Transverse colon (tissue), 4 donors: Measurements from ENCODE around the gene ASCL1. TPM values are rescaled to one million over a fixed set of nuclear protein-coding genes. Genes with fewer than 3 reads are reported as not detected.

Experiments used
- DNase-seq: peaks from one replicate; pipeline ENCODE4 v3.0.0-alpha.2; 2019
- H3K27ac ChIP-seq, 4 donors: fragments of 200-600 bp; sonication (generic); 2 replicates each; pipeline ENCODE4 v1.5.1; 2016 to 2018; ENCODE audit warnings: inconsistent platforms in 4 of 4
- H3K27me3 ChIP-seq: fragments of 200-600 bp; sonication (generic); 2 replicates; pipeline ENCODE4 v1.5.1; 2017; ENCODE audit warnings: inconsistent platforms
- H3K36me3 ChIP-seq, 4 donors: fragments of 200-600 bp; sonication (generic); 2 replicates each; pipeline ENCODE4 v1.5.1; 2017 to 2019; ENCODE audit warnings: inconsistent platforms in 4 of 4
- H3K4me1 ChIP-seq, 4 donors: fragments of 200-600 bp; sonication (generic); 2 replicates each; pipeline ENCODE4 v1.5.1; 2017 to 2020; ENCODE audit warnings: inconsistent platforms in 4 of 4
- H3K4me3 ChIP-seq, 4 donors: fragments of 200-600 bp; sonication (generic); 1 replicate in 1 of 4; 2 replicates in 3 of 4; pipeline versions ENCODE4 v1.5.1 to v1.6.1; 2017 to 2019; ENCODE audit warnings: inconsistent platforms in 4 of 4
- H3K9me3 ChIP-seq, 2 donors: fragments of 200-600 bp; sonication (generic); 2 replicates each; pipeline ENCODE4 v1.5.1; 2017 to 2019; ENCODE audit warnings: inconsistent platforms in 2 of 2
- EP300 ChIP-seq: sonication (generic); formaldehyde crosslinking; IDR thresholded peaks from one replicate; pipeline ENCODE4 v1.6.1; 2017; ENCODE audit warnings: antibody characterized with exemption, low read depth
- POLR2A ChIP-seq: fragments of 450-650 bp; IDR thresholded peaks from one replicate; pipeline ENCODE4 v1.6.1; 2016; ENCODE audit warnings: antibody characterized with exemption, mild to moderate bottlenecking, moderate library complexity
- POLR2AphosphoS5 ChIP-seq, 3 donors: sonication (generic); formaldehyde crosslinking; IDR thresholded peaks; one replicate each; pipeline ENCODE4 v1.6.1; 2016; ENCODE audit warnings: antibody characterized with exemption in 3 of 3
- WGBS, 2 donors: methylation state at CpG; one replicate each; pipeline ENCODE4 v1.1.5; 2018; ENCODE audit warnings: low coverage in 1 of 2; 5-methylcytosine and 5-hydroxymethylcytosine counted together
- in situ Hi-C, 4 donors: fragments of 200-750 bp; cut with MboI; loops; one replicate each; pipeline versions ENCODE4 v1.15.0 to v1.15.1; 2017; ENCODE audit warnings: low sequenced_read_pairs in 3 of 4, low pct_ligation_motif_present in 1 of 4, low pct_unique_long_range_greater_than_20kb in 1 of 4
- intact Hi-C: fragments of 100-400 bp; cut with DNase I; formaldehyde crosslinking; loops from one replicate; pipeline ENCODE4 v1.15.1; 2023; ENCODE audit warnings: low total_unique reads
- total RNA-seq, 4 donors: library from RNA; depleted of rRNA; stranded (reverse); fragments of >200 nt; gene quantifications; one replicate each; pipeline ENCODE4 v1.1.0, GENCODE V29; 2016
- TF ChIP-seq, protein P1 (sequence below), 5 experiments: fragments of 200-600 bp in 3 of 5; fragments of 450-650 bp in 2 of 5; sonication (generic) in 3 of 5; IDR thresholded peaks; 1 replicate in 2 of 5; 2 replicates in 3 of 5; pipeline ENCODE4 v1.5.1; 2016 to 2017; ENCODE audit warnings: antibody characterized with exemption in 5 of 5, inconsistent platforms in 3 of 5, mild to moderate bottlenecking in 2 of 5, moderate library complexity in 1 of 5

The ASCL1 gene
- total RNA-seq, 4 donors from 2014 or later: not detected

DNA sequence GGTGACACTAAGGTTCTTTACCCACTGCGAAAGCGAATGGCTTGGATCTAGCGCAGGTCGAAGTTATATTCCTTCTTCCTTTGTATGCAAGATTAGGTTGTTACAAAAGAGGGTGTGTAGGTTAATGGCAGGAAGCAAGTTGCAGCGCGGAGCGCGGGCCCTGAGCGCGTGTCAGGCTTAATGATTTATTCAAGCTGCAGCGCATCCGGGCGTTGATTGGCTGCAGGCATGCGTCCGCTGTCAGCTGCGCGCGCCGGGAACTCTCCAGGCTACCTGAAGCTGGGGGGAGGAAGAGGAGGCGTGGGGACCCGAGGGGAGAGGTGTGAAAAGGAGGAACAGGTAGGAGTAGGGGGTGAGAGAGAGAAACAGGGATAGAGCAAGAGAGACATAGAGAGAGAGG lies 7.4 kb downstream of the ASCL1 start:
- Histone ChIP-seq H3K4me1 (peaks cover 0 to 11% (median 2%) of the 10 kb centered on the region in 4 donors), H3K27me3 (peaks cover 97% of the 10 kb centered on the region), H3K4me3 (no peak overlapping the region), H3K36me3 (no peaks in the 10 kb centered on the region), H3K27ac (no peak overlapping the region), H3K9me3 (peaks cover 0 to 7% of the 10 kb centered on the region in 2 donors)
- in situ Hi-C loops (no loop called here), intact Hi-C loops (no loop called here)
- TF ChIP-seq POLR2A (no peak), POLR2AphosphoS5 (IDR thresholded peaks at IDR 0.05) (no peak), EP300 (no peak)
- TF ChIP-seq, protein P1, sequence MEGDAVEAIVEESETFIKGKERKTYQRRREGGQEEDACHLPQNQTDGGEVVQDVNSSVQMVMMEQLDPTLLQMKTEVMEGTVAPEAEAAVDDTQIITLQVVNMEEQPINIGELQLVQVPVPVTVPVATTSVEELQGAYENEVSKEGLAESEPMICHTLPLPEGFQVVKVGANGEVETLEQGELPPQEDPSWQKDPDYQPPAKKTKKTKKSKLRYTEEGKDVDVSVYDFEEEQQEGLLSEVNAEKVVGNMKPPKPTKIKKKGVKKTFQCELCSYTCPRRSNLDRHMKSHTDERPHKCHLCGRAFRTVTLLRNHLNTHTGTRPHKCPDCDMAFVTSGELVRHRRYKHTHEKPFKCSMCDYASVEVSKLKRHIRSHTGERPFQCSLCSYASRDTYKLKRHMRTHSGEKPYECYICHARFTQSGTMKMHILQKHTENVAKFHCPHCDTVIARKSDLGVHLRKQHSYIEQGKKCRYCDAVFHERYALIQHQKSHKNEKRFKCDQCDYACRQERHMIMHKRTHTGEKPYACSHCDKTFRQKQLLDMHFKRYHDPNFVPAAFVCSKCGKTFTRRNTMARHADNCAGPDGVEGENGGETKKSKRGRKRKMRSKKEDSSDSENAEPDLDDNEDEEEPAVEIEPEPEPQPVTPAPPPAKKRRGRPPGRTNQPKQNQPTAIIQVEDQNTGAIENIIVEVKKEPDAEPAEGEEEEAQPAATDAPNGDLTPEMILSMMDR (IDR thresholded peaks at IDR 0.05): no peak
- peak; percentile 54 for DNase-seq
- WGBS, 2 donors: 1 to 6% methylated on average over 21 of the region's 21 CpGs

GRCh38 chr12:102965281-102966155 lies 8.0 kb downstream of the ASCL1 start:
- in situ Hi-C loops (no loop called here), intact Hi-C loops (no loop called here)
- no peak overlapping the region for H3K27ac ChIP-seq
- peaks cover 95% of the 10 kb centered on the region for H3K27me3 ChIP-seq
- DNase-seq: no peak
- peaks cover 0 to 11% (median 2%) of the 10 kb centered on the region in 4 donors for H3K4me1 ChIP-seq
- H3K36me3 ChIP-seq: no peaks in the 10 kb centered on the region
- H3K9me3 ChIP-seq: peaks cover 0 to 7% of the 10 kb centered on the region in 2 donors
- WGBS, 2 donors: 4 to 10% methylated on average over 17 to 38 of the region's 38 CpGs
- H3K4me3 ChIP-seq: no peak overlapping the region
- TF ChIP-seq EP300 (no peak), POLR2AphosphoS5 (IDR thresholded peaks at IDR 0.05) (no peak), POLR2A (no peak)
- TF ChIP-seq, protein P1 (IDR thresholded peaks at IDR 0.05): no peak

DNA sequence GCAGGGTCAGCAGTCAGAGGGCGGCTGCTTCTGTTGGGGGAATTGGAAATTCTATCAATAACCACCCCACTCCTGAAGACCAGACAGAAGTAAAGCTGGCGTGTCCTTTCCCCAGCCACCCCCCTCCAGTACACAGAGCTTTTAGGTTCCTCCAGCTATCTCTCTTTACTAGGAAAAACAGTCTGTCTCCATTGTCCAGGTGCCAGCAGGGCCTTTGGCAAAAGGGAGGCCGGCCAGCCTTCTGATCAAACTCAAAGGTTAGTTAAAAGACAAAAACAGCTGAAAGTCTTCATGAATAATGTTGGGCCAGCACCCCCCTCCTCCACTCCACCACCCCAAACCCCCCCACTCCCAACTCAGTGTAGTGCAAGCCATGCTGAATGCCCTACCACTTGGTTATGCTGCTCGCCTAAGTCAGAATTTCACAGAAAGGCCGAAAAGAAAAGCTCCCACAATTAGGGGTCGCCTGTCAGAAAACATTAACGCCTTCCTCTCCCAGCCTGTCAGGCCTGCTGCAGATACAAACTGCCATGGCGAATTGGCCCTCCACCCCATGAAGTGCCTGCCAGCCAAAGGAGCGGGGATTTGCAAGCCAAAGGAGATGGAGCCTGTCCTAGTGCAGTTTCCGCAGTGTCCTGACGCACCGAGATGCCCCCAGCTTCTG lies 8.9 kb downstream of the ASCL1 start:
- H3K36me3 ChIP-seq: no peaks in the 10 kb centered on the region
- peaks cover 95% of the 10 kb centered on the region for H3K27me3 ChIP-seq
- in situ Hi-C loops: no loop called here
- 17 to 60% methylated on average over 1 to 12 of the region's 12 CpGs for WGBS, 2 donors
- TF ChIP-seq POLR2A (no peak), POLR2AphosphoS5 (IDR thresholded peaks at IDR 0.05) (no peak), EP300 (no peak)
- TF ChIP-seq, protein P1 (IDR thresholded peaks at IDR 0.05): no peak
- intact Hi-C loops: no loop called here
- H3K4me1 ChIP-seq: peaks cover 0 to 11% (median 2%) of the 10 kb centered on the region in 4 donors
- H3K9me3 ChIP-seq: peaks cover 0 to 7% of the 10 kb centered on the region in 2 donors
- no peak overlapping the region for H3K27ac ChIP-seq
- no peak overlapping the region for H3K4me3 ChIP-seq
- no peak for DNase-seq

DNA sequence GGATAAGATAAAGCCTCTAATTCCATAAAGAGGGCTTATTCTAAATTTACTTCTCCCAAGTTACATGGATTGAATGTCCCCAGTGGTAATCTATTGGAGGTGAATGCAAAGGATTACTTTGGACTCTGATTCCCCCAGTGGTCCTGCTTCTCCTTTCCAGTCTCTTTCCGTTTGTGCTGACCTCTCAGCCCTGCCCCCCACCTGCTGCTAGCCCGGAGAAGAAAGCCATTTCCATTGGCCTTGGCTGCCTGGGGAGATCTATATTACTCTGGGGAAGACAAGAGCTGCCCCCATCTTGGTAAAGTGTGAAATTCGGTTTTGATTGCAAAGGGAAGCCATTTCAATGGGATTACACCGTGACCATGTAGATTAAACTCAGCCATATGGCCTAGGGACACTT lies 13.3 kb downstream of the ASCL1 start:
- TF ChIP-seq POLR2AphosphoS5 (IDR thresholded peaks at IDR 0.05) (no peak), EP300 (no peak), POLR2A (no peak)
- TF ChIP-seq, protein P1 (IDR thresholded peaks at IDR 0.05): no peak
- intact Hi-C loops (no loop called here), in situ Hi-C loops (no loop called here)
- Histone ChIP-seq H3K4me1 (no peaks in the 10 kb centered on the region), H3K4me3 (no peak overlapping the region), H3K9me3 (no peaks in the 10 kb centered on the region), H3K36me3 (no peaks in the 10 kb centered on the region), H3K27ac (no peak overlapping the region), H3K27me3 (peaks cover 59% of the 10 kb centered on the region)
- 9% methylated on average over 4 of the region's 4 CpGs; no CpG with 5 or more reads in 1 of the 2 donors for whole genome bisulfite sequencing, 2 donors
- DNase-seq: no peak
